HG02840 (cell line): ENCODE results near the gene RNGTT.

Experiments used
- ATAC-seq: cut with Tn5 transposase; IDR thresholded peaks from one replicate; pipeline ENCODE4 v1.9.1; 2021; ENCODE audit warnings: mild to moderate bottlenecking, moderate library complexity, moderate number of reproducible peaks; ENCODE audit not compliant: unreplicated experiment, low FRiP score

The RNGTT gene

DNA sequence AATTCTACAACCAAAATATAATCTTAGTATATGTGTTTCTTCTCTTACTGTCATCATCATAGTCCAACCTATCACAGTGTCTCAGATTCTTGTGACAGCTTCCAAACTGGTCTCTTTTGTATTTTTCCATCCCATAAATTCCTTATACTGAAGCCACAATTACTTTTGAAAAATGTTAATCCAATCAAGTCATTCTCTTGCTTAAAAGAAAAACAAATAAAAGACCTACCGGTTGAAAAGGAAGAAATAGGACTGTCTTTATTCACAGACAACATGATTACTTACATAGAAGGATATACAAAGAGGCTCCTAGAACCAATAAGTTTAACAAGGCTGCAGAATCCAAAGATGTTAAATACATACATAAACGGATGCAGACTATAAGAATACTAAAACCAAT is 339.9 kb downstream of the RNGTT start:
- ATAC-seq, result no peak

DNA sequence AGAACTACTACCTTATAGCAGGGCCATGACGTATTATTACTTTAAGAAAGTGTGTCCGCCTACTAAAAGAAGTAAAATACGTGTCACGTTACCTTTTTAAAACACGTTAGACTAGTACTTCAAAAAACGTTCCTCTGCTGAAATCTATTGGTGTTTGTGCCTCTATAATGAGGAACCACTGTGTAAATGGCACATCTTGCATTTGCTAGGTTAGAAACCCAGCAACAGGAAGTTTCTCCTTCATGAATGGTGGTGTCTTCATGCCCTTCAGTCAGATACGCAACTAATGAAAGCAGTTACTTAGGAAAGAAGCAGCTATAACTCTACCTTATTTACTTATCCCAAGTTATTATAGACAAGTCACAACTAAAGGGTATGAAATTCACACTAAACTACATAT is 343.5 kb downstream of the RNGTT start:
- ATAC-seq, result no peak

- ATAC-seq, result peak; percentile 54
These were observed 347.0 kb downstream of the RNGTT start for GRCh38 chr6:88616380-88616779.

DNA sequence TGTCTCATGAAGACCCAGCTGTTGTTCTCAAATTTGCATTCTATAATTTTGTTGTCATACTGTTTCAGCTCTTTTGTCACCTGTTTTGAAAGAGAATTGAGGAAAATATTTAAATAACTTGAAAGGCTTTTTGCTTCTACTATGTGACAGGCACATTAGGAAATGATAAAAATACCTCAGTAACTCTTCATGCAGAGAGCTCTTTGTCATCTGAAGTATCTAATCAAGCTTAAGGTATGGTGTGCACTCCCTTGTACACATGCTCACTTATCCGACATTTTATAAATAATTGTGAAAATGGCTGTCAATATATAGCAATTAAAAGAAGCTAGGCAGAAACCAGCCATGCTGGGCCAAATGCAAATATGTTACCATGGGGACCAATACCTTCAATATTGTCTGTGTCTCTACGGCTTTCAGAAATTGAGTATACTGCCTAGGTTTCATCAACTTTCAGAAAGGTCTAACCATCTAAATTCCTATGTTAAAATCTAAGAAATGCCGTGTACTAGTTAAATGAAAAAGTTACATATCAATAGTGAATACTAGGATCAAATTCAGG is 349.0 kb downstream of the RNGTT start:
- ATAC-seq, result no peak

DNA sequence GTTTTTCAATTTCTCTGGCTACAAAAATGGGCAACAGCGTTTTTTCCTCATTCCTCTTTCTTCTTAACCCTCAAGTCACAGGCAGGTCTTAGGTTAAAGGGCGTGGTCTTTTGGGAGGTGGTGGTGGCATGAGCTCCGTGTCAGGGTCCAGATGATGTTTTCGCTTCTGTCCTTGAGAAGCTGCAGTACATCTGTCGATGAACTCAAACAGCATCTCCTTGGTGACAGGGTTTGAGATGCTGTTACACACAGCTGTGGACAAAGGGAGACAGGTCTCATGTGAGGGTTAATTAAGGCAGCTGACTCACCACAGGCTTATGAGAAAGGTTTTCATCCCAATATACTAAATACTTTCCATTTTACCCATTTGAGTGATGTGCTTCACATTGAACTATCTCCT is 350.8 kb downstream of the RNGTT start:
- ATAC-seq, result no peak

DNA sequence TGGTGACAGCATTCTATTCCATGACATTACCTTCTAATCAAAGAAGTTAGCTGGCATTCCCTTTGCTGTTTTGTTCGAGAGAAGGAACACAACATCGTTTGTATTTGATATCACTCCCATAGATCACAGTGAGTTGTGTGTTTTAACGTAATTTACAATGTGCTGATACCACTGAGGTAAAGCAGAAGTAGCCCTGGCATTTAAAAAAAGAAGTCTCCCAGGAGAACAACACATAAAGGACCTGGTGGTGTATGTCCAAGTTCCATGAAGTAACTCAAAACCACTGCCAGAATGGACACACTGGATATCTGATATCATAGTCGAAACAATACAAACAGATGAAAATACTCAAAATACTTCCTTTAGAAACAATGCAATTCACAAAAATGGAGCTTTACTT is 351.7 kb downstream of the RNGTT start:
- no peak for ATAC-seq

GRCh38 chr6:88609983-88610382 is 353.4 kb downstream of the RNGTT start:
- ATAC-seq, result no peak

GRCh38 chr6:88605271-88605670 is 358.1 kb downstream of the RNGTT start:
- no peak for ATAC-seq

GRCh38 chr6:88599571-88599970 is 363.8 kb downstream of the RNGTT start:
- ATAC-seq, result no peak

DNA sequence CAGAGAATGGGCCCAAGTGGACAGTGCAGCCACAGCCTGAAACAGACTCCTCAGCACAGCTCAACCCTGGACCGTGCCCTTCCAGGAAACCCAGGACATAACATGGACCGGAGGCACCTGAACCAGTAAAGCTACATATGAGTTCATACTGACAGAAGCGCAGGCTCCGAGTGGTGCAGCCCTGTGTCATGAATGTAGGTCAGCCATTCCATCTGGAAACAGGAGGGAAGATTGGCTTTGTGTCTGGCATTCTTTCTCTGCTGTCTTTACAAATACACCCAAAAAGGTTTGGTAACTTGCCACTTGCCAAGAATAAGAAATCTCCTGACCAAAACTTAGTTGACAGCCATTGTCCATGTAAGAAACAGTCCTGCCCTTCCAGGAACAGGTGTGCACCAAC is 366.6 kb downstream of the RNGTT start:
- no peak for ATAC-seq

- ATAC-seq, result no peak
These were observed 374.5 kb downstream of the RNGTT start for GRCh38 chr6:88588938-88589337.

- ATAC-seq, result no peak
These were observed 376.3 kb downstream of the RNGTT start for GRCh38 chr6:88587150-88587520.

GRCh38 chr6:88586371-88587149 is 376.9 kb downstream of the RNGTT start:
- no peak for ATAC-seq

GRCh38 chr6:88585276-88585692 is 378.1 kb downstream of the RNGTT start:
- ATAC-seq, result no peak

DNA sequence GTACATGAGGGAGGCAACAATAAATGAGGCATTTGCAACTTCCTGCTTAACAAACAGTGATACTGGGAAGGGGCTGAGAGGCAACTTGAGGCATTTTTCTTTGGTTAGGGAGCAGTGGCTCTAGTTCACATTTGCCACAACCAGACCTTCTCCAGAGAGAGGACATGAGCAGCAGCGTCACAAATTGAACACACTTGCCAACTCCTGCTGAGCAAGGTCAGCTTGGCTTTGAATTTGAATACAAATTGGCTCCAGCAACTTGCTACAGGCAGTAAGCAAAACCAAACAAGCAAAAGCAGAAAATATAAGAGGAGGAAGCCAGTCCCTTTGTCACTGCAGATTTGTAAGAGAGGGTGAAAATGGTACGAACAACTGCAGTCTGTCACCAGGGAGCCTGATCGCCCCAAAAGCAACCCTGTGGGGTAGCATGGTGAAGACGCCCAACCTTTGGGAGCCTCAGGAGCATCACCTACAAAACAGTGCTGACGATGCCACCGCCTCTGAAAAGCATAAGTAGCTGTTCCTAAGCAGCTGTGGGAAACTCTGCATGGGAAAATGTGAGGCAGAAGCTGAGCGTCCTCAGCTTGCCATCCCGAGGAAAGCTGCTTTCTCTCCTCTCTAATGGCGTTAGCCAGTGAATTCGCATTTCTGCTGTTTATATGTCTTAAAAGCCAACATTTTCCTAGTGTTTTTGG is 378.7 kb downstream of the RNGTT start:
- ATAC-seq, result no peak

- ATAC-seq, result no peak
These were observed 386.0 kb downstream of the RNGTT start for GRCh38 chr6:88577461-88577860.

DNA sequence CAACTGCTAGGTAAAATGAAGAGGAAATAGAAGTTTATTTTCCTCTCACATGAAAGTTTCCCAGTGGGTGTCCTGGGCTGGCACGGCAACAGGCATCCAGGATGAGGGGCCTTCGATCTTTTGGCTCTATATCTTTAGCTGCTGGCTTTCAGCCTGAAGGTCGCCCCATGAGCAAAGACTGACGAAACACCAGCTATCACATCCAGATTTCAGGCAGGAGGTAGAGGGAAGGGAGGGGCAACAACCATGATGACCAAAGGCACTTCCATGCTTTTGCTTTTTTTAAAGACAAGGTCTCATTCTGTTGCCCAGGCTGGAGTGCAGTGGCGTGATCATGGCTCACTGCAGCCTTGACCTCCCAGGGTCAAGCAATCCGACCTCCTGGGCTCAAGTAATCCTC is 387.9 kb downstream of the RNGTT start:
- ATAC-seq, result no peak

DNA sequence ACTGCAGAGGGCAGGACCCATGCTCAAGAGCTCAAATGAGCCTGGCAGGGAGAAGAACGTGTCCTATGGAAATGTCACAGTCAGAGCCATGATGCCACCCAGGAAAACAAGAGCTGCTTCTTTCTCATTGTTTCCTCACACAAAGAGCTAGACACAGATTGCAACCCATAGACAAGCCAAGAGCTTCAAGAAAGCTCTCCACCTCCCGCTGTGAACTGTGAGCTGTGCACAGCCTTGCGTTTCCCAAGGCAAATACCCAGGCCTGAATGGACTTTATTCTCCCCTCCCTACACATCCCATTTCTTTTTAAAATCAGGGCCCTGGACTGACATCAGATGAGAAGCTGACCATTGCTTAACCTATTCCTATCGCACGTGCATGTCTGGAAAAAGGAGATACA is 388.8 kb downstream of the RNGTT start:
- ATAC-seq, result no peak

DNA sequence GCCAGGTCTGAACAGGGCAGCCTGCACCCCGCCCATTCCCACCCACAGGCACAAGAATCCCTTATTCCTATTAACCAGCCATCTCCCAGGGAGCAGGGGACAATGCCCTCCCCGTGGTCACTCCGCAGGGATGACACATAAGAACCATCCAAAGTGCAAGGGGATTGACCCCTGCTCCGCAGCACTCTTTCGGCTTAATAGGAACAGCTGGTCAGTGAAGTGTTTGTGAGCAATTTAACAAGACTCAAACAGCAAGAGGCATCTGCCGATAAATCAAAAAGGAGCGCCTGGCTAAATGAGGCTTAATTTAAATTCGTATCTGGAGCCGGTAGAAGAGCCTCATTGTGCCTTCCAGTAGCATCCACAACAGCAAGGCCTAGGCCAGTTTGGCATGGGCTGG is 389.4 kb downstream of the RNGTT start:
- ATAC-seq, result no peak

- no peak for ATAC-seq
These were observed 389.9 kb downstream of the RNGTT start for GRCh38 chr6:88573561-88573960.

- ATAC-seq, result no peak
These were observed 390.8 kb downstream of the RNGTT start for GRCh38 chr6:88572449-88573139.
